Activated naive CD4-positive, alpha-beta T cell treated with anti-CD3 and anti-CD28 coated beads for 36 hours (primary cell): ENCODE data around the gene EXOC6B. TPM values are rescaled to one million over a fixed set of nuclear protein-coding genes. Genes with fewer than 3 reads are reported as not detected.
"Not testable (repeated sequence)": the region's sequence is repeated elsewhere in the genome, so short reads cannot be mapped to it uniquely, and the experiment has no call there.

Experiments
- CTCF ChIA-PET: fragments of 350-600 bp; sonication (Branson Sonifier 250); formaldehyde crosslinking; loops from one replicate; lab custom pipeline; 2021; ENCODE audit warnings: antibody characterized with exemption; lab: Charles Lee
- DNase-seq: peaks from one replicate; pipeline ENCODE4 v3.0.0-alpha.2; 2020
- H3K27ac Mint-ChIP-seq: one replicate; pipeline ENCODE4 v1.8.0; 2021; ENCODE audit warnings: mild to moderate bottlenecking, mixed read lengths
- H3K27me3 Mint-ChIP-seq: one replicate; pipeline ENCODE4 v1.8.0; 2021; ENCODE audit warnings: low read depth, mixed read lengths
- H3K36me3 Mint-ChIP-seq: one replicate; pipeline ENCODE4 v1.8.0; 2021; ENCODE audit warnings: low read depth, mixed read lengths
- H3K4me1 Mint-ChIP-seq: one replicate; pipeline ENCODE4 v1.8.0; 2021; ENCODE audit warnings: low read depth, mixed read lengths
- H3K4me3 Mint-ChIP-seq: one replicate; pipeline ENCODE4 v1.8.0; 2021; ENCODE audit warnings: mild to moderate bottlenecking, moderate library complexity, mixed read lengths
- H3K9me3 Mint-ChIP-seq: one replicate; pipeline ENCODE4 v1.8.0; 2021; ENCODE audit warnings: mixed read lengths
- intact Hi-C: fragments of 100-400 bp; cut with micrococcal nuclease; formaldehyde crosslinking; loops from one replicate; pipeline ENCODE4 v1.15.1; 2023
- total RNA-seq, 2 experiments: library from RNA; stranded (reverse); gene quantifications; one replicate each; pipeline ENCODE4 v1.2.3, GENCODE V29; 2021

Gene EXOC6B
- total RNA-seq, 2 experiments from 2014 or later: 6.1 to 7.5 TPM

DNA sequence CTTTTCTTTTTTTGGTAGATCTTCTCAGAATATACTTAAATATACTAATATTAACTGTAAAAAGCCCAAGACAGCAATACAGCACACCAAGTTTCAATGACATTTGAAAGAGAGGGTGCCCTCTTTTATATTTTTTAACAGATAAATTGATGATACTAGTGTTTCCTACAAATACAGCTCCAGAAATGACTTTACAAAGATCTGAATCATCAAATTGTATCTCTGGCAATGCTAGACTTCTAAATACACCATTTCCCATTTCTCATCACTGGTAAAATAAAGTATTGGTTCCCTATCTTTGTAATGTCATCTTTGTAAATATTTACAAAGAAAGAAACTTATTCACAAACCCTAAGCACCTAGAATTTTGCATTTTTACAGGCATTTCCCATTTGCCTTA, 281.3 kb downstream of the EXOC6B start:
- intact Hi-C loops: no loop called here
- Mint-ChIP-seq H3K36me3 (peaks cover 10% of the 10 kb centered on the region), H3K9me3 (no peaks in the 10 kb centered on the region), H3K4me3 (no peak overlapping the region), H3K27me3 (no peaks in the 10 kb centered on the region), H3K27ac (no peak overlapping the region), H3K4me1 (no peaks in the 10 kb centered on the region)
- CTCF ChIA-PET: no interaction called here
- no peak for DNase-seq

DNA sequence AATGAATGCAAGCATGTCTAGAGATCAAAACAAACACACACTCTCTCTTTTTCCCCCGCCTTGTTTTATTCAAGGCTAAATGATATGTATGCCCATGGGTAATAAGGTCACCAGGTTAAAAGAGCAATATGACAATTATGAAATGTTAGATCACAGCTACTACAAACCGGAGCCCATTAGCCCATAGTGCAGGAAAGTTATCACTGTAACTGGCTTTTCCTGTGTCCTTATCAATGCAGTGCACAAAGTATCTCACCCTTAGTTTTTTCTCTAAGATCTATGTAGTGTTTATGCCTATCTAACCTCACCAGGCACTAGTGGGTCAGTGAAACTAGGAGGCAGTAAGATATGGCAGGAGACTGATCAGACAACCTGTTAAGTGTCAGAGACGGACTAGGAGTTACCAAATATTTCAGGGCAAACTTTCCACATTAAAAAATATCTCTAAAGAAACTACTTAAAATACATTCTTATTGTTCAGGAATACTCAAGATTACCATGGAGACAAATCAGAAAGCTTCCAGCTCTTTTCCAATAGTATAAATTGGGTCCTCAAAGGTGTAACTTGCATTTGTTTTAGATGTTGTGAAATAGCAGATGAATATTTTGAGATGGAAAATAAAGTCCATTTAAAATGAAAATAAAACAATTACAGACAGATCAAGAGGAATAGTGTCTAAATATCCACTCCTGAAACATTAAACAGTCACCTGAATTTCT, 282.2 kb downstream of the EXOC6B start:
- intact Hi-C loops: no loop called here
- CTCF ChIA-PET: interaction anchor here (0.5 kb wide), 1 partner anchor 12 kb away, joined by 3 read pairs; no protein-coding TSS in a partner anchor
- Mint-ChIP-seq H3K36me3 (peaks cover 10% of the 10 kb centered on the region), H3K4me3 (no peak overlapping the region), H3K27me3 (no peaks in the 10 kb centered on the region), H3K4me1 (no peaks in the 10 kb centered on the region), H3K9me3 (no peaks in the 10 kb centered on the region), H3K27ac (no peak overlapping the region)
- DNase-seq: no peak

- intact Hi-C loops: no loop called here
- no peaks in the 10 kb centered on the region for H3K9me3 Mint-ChIP-seq
- no peak overlapping the region for H3K27ac Mint-ChIP-seq
- no peaks in the 10 kb centered on the region for H3K27me3 Mint-ChIP-seq
- H3K36me3 Mint-ChIP-seq: peaks cover 10% of the 10 kb centered on the region
- no peak for DNase-seq
- no peak overlapping the region for H3K4me3 Mint-ChIP-seq
- CTCF ChIA-PET: no interaction called here
- no peaks in the 10 kb centered on the region for H3K4me1 Mint-ChIP-seq
Measured at GRCh38 chr2:72539071-72539552, 286.7 kb downstream of the EXOC6B start.

GRCh38 chr2:72538486-72538885, 287.3 kb downstream of the EXOC6B start:
- H3K27ac Mint-ChIP-seq: no peak overlapping the region
- CTCF ChIA-PET: no interaction called here
- no peaks in the 10 kb centered on the region for H3K27me3 Mint-ChIP-seq
- H3K9me3 Mint-ChIP-seq: no peaks in the 10 kb centered on the region
- H3K4me1 Mint-ChIP-seq: no peaks in the 10 kb centered on the region
- no peak for DNase-seq
- intact Hi-C loops: no loop called here
- H3K36me3 Mint-ChIP-seq: peaks cover 10% of the 10 kb centered on the region
- H3K4me3 Mint-ChIP-seq: no peak overlapping the region

DNA sequence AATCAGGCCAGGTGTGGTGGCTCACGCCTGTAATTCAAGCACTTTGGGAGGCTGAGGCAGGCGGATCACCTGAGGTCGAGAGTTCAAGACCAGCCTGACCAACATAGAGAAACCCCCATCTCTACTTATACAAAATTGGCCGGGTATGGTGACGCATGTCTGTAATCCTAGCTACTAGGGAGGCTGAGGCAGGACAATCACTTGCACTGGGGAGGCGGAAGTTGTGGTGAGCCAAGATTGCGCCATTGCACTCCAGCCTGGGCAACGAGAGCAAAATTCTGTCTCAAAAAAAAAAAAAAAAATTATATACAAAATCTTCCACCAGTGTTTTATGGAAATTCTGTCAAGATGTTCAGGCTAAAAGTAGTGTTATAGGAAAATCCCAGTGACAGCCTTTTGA, 290.2 kb downstream of the EXOC6B start:
- CTCF ChIA-PET, H3K9me3 Mint-ChIP-seq, H3K27ac Mint-ChIP-seq, H3K4me1 Mint-ChIP-seq, DNase-seq, intact Hi-C loops, H3K36me3 Mint-ChIP-seq, H3K27me3 Mint-ChIP-seq, H3K4me3 Mint-ChIP-seq: not testable (repeated sequence)

GRCh38 chr2:72533765-72534164, 292.1 kb downstream of the EXOC6B start:
- CTCF ChIA-PET: no interaction called here
- H3K27me3 Mint-ChIP-seq: no peaks in the 10 kb centered on the region
- intact Hi-C loops: no loop called here
- no peaks in the 10 kb centered on the region for H3K4me1 Mint-ChIP-seq
- H3K36me3 Mint-ChIP-seq: no peaks in the 10 kb centered on the region
- H3K27ac Mint-ChIP-seq: no peak overlapping the region
- DNase-seq: no peak
- H3K4me3 Mint-ChIP-seq: no peak overlapping the region
- H3K9me3 Mint-ChIP-seq: no peaks in the 10 kb centered on the region

- H3K27ac Mint-ChIP-seq: no peak overlapping the region
- intact Hi-C loops: no loop called here
- no peaks in the 10 kb centered on the region for H3K27me3 Mint-ChIP-seq
- no peaks in the 10 kb centered on the region for H3K4me1 Mint-ChIP-seq
- no peak overlapping the region for H3K4me3 Mint-ChIP-seq
- DNase-seq: no peak
- H3K36me3 Mint-ChIP-seq: no peaks in the 10 kb centered on the region
- peaks cover 1% of the 10 kb centered on the region for H3K9me3 Mint-ChIP-seq
- CTCF ChIA-PET: no interaction called here
Measured at GRCh38 chr2:72527424-72527823, 298.4 kb downstream of the EXOC6B start.

GRCh38 chr2:72526623-72527022, 299.2 kb downstream of the EXOC6B start:
- Mint-ChIP-seq H3K36me3 (no peaks in the 10 kb centered on the region), H3K4me3 (no peak overlapping the region), H3K27ac (no peak overlapping the region), H3K9me3 (peaks cover 2% of the 10 kb centered on the region), H3K4me1 (no peaks in the 10 kb centered on the region), H3K27me3 (no peaks in the 10 kb centered on the region)
- CTCF ChIA-PET: no interaction called here
- intact Hi-C loops: no loop called here
- DNase-seq: no peak

GRCh38 chr2:72524071-72524470, 301.8 kb downstream of the EXOC6B start:
- H3K36me3 Mint-ChIP-seq: no peaks in the 10 kb centered on the region
- no peaks in the 10 kb centered on the region for H3K27me3 Mint-ChIP-seq
- H3K27ac Mint-ChIP-seq: no peak overlapping the region
- H3K4me1 Mint-ChIP-seq: no peaks in the 10 kb centered on the region
- no peak overlapping the region for H3K4me3 Mint-ChIP-seq
- CTCF ChIA-PET: no interaction called here
- peaks cover 2% of the 10 kb centered on the region for H3K9me3 Mint-ChIP-seq
- DNase-seq: no peak
- intact Hi-C loops: no loop called here

DNA sequence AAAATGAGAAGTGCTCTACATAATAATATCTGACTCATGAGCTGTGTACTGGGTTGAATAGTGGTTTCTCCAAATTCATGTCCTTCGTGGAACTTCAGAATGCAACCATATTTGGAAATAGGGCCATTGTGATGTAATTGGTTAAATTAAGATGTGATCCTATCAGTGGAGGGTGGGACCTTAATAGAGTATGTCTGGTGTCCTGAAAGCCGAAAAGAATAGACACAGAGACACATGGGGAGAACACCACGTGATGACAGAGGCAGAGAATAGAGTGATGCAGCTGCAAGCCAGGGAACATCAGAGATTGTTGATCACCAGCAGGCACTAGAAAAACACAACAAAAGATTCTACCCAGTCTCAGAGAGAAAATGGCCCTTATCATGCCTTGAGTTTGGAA, 310.1 kb downstream of the EXOC6B start:
- no peaks in the 10 kb centered on the region for H3K9me3 Mint-ChIP-seq
- no peaks in the 10 kb centered on the region for H3K4me1 Mint-ChIP-seq
- H3K36me3 Mint-ChIP-seq: no peaks in the 10 kb centered on the region
- no peak for DNase-seq
- CTCF ChIA-PET: no interaction called here
- H3K27ac Mint-ChIP-seq: no peak overlapping the region
- H3K4me3 Mint-ChIP-seq: no peak overlapping the region
- intact Hi-C loops: no loop called here
- H3K27me3 Mint-ChIP-seq: no peaks in the 10 kb centered on the region

GRCh38 chr2:72513011-72513410, 312.8 kb downstream of the EXOC6B start:
- H3K4me1 Mint-ChIP-seq: no peaks in the 10 kb centered on the region
- DNase-seq: no peak
- CTCF ChIA-PET: no interaction called here

DNA sequence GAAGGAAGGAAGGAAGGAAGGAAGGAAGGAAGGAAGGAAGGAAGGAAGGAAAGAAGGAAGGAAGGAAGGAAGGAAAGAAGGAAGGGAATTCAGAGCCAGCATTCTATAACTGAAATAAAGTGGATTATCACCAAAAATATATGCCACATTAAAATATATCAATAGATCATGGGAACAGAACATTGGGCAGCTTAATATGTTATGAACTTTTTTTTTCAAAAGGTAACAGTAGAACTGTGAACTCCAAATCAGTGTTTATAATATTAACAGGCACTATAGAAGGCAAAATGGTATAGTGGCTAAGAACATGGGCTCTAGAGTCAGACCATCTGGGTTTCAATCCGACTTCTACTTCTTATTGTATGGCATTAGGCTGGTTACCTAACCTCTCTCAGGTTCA, 313.5 kb downstream of the EXOC6B start:
- intact Hi-C loops: no loop called here
- no peaks in the 10 kb centered on the region for H3K27me3 Mint-ChIP-seq
- no peaks in the 10 kb centered on the region for H3K4me1 Mint-ChIP-seq
- no peak for DNase-seq
- H3K4me3 Mint-ChIP-seq: no peak overlapping the region
- H3K9me3 Mint-ChIP-seq: no peaks in the 10 kb centered on the region
- no peaks in the 10 kb centered on the region for H3K36me3 Mint-ChIP-seq
- no peak overlapping the region for H3K27ac Mint-ChIP-seq
- CTCF ChIA-PET: no interaction called here

More at GRCh38 chr2:72513011-72513410, 312.8 kb downstream of the EXOC6B start:
- H3K27ac Mint-ChIP-seq: no peak overlapping the region
- no peaks in the 10 kb centered on the region for H3K27me3 Mint-ChIP-seq
- intact Hi-C loops: no loop called here
- H3K36me3 Mint-ChIP-seq: no peaks in the 10 kb centered on the region
- H3K4me3 Mint-ChIP-seq: no peak overlapping the region
- H3K9me3 Mint-ChIP-seq: no peaks in the 10 kb centered on the region

DNA sequence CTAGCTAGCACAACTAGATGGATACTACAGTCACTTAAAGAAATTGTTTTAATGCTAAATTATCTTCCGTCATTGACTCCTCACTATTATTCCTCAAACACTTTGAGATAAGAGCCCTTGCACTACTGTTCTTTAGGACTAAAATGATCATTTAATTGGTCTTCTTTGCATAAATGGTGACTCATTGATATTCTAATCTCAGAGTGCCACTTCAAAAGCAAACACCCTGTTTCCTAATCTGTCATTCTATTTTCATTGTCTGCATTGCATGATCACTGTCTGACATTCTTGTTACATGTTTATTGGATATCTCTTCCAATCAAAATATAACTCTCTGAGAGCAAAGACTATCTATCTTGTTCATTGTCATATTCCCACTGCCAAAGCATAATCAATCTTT, 313.9 kb downstream of the EXOC6B start:
- Mint-ChIP-seq H3K9me3 (no peaks in the 10 kb centered on the region), H3K4me3 (no peak overlapping the region), H3K36me3 (no peaks in the 10 kb centered on the region), H3K27ac (no peak overlapping the region), H3K27me3 (no peaks in the 10 kb centered on the region), H3K4me1 (no peaks in the 10 kb centered on the region)
- intact Hi-C loops: no loop called here
- no peak for DNase-seq
- CTCF ChIA-PET: no interaction called here
